GM12872 (cell line): ENCODE data around the gene P4HTM.

Source experiments
- CTCF ChIP-seq: IDR thresholded peaks from 3 replicates; pipeline ENCODE4 v1.5.1; 2011; ENCODE audit warnings: low read depth, mild to moderate bottlenecking, low read length, moderate library complexity; ENCODE audit not compliant: insufficient read depth

P4HTM gene

DNA sequence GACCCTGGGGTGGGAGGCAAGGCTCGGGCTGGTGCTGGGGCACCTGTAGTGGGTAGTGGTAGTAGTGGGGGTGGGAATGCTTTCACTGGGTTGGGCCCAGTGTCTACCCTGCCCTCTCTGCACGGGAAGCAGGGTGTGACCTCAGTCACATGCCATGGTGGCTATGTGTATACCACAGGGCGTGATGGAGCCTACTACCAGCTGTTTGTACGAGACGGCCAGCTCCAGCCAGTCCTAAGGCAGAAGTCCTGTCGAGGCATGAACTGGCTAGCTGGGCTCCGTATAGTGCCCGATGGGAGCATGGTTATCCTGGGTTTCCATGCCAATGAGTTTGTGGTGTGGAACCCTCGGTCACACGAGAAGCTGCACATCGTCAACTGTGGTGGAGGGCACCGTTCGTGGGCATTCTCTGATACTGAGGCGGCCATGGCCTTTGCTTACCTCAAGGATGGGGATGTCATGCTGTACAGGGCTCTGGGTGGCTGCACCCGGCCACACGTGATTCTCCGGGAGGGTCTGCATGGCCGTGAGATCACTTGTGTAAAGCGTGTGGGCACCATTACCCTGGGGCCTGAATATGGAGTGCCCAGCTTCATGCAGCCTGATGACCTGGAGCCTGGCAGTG, 23.2 kb downstream of the P4HTM start:
- no peak for TF ChIP-seq CTCF

- TF ChIP-seq CTCF: peak; percentile 84
Observed at GRCh38 chr3:49013738-49014660, 24.0 kb downstream of the P4HTM start.

DNA sequence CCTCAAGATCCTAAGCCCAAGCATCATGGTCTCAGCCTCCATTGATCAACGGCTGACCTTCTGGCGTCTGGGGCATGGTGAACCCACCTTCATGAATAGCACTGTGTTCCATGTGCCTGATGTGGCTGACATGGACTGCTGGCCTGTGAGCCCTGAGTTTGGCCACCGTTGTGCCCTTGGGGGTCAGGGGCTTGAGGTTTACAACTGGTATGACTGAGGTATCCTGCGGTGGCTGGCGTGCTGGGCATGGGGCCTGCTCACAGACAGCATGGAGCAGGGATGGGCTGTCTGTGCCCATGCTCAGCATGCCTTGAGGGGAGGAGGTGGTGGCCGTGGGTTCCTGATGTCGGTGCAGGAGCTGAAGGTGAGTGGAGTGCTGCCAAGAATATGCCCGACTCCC, 25.0 kb downstream of the P4HTM start:
- no peak for TF ChIP-seq CTCF

DNA sequence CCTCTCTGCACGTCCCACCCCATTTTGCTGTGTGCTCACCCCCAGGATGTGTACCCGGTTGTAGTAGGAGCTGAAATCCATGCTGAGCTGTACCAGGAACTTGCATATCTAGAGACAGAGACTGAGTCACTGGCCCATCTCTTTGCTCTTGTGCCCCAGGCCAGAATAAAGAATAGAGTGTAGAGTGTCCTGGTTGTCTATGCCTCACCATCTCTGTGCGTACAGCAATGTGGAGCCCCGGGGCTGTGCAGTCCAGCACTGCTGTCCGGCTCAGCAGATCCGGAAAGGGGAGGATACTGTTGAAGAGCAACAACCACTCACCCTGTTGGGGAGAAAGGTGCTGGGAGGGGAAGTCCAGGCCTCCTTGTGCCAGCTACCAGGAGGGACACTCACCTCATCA, 25.7 kb downstream of the P4HTM start:
- TF ChIP-seq CTCF: no peak

- TF ChIP-seq CTCF: no peak
Observed at GRCh38 chr3:49016414-49017228, 26.6 kb downstream of the P4HTM start.

DNA sequence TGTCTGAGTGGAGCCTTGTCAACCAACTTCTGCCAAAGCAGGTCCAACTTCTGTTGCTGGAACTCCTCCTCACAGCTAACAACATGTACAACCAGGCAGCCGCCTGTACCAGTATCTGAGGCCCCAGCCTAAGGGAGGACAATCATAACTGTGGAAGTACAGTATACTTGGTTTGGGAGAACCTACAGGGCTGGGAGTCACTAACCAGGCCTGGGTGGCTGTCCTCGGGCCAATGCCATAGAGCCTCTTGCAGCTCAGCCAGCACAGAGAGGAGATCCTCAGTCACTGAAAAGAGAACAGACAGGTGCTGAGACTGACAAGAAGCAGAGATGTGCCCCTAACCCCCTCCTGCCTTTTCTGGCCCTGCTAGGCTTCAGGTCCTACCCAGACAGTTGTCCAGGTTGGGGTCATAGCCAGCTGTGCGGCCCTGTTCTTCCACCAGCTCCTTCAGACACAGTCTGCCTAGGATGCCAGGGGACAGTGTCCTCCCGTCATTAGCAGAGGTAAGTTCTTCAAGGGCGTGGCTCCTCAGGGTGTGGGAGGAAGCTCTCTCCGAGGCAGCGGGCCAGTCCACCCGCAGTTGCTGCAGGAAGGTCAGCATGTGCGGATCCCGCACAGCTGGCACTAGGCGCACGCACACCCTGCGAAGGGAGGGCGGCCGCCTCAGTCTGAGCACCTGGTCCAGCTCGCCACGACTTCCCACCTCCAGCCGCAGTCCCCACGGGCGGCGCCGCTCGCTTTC, 27.4 kb downstream of the P4HTM start:
- no peak for TF ChIP-seq CTCF
